Neuron (in vitro differentiated cells): Measurements from ENCODE around the gene ASB16.
A peak's percentile ranks its signal among the peaks of the same experiment; 100 is the strongest.

Experiments used
- H2AFZ ChIP-seq: one replicate; pipeline ENCODE4 v1.6.1; 2013; ENCODE audit warnings: low read depth, mild to moderate bottlenecking, inconsistent platforms, low read length, moderate library complexity
- H3K27me3 ChIP-seq: one replicate; pipeline ENCODE4 v1.6.1; 2013; ENCODE audit warnings: low read length; ENCODE audit not compliant: insufficient read depth
- H3K36me3 ChIP-seq: one replicate; pipeline ENCODE4 v1.6.1; 2013; ENCODE audit warnings: low read length; ENCODE audit not compliant: insufficient read depth
- H3K4me1 ChIP-seq: one replicate; pipeline ENCODE4 v1.6.1; 2013; ENCODE audit warnings: low read length; ENCODE audit not compliant: insufficient read depth
- H3K4me3 ChIP-seq: 2 replicates; pipeline ENCODE4 v1.5.1; 2013; ENCODE audit warnings: mild to moderate bottlenecking, low read length, moderate library complexity
- H3K9me3 ChIP-seq: one replicate; pipeline ENCODE4 v1.6.1; 2013; ENCODE audit warnings: low read length

Gene ASB16

GRCh38 chr17:44200478-44201155, 30.1 kb downstream of the ASB16 start:
- Histone ChIP-seq H3K36me3 (peaks cover 14% of the 10 kb centered on the region), H3K27me3 (no peaks in the 10 kb centered on the region), H2AFZ (peak overlapping the region; percentile 77), H3K9me3 (no peaks in the 10 kb centered on the region), H3K4me3 (peak overlapping the region; percentile 65), H3K4me1 (peaks cover 26% of the 10 kb centered on the region)

- Histone ChIP-seq H3K4me3 (no peak overlapping the region), H2AFZ (no peak overlapping the region), H3K36me3 (peaks cover 15% of the 10 kb centered on the region), H3K9me3 (no peaks in the 10 kb centered on the region), H3K27me3 (no peaks in the 10 kb centered on the region), H3K4me1 (peaks cover 18% of the 10 kb centered on the region)
Measured at GRCh38 chr17:44202756-44203155, 32.3 kb downstream of the ASB16 start.

GRCh38 chr17:44203731-44204440, 33.4 kb downstream of the ASB16 start:
- Histone ChIP-seq H3K9me3 (no peaks in the 10 kb centered on the region), H2AFZ (no peak overlapping the region), H3K4me3 (no peak overlapping the region), H3K4me1 (peaks cover 8% of the 10 kb centered on the region), H3K27me3 (no peaks in the 10 kb centered on the region), H3K36me3 (peaks cover 24% of the 10 kb centered on the region)

- H2AFZ ChIP-seq = no peak overlapping the region
- H3K27me3 ChIP-seq = no peaks in the 10 kb centered on the region
- H3K9me3 ChIP-seq = no peaks in the 10 kb centered on the region
- H3K36me3 ChIP-seq = peaks cover 29% of the 10 kb centered on the region
- peaks cover 8% of the 10 kb centered on the region for H3K4me1 ChIP-seq
- H3K4me3 ChIP-seq = no peak overlapping the region
Measured at GRCh38 chr17:44204441-44204882, 34.0 kb downstream of the ASB16 start.

DNA sequence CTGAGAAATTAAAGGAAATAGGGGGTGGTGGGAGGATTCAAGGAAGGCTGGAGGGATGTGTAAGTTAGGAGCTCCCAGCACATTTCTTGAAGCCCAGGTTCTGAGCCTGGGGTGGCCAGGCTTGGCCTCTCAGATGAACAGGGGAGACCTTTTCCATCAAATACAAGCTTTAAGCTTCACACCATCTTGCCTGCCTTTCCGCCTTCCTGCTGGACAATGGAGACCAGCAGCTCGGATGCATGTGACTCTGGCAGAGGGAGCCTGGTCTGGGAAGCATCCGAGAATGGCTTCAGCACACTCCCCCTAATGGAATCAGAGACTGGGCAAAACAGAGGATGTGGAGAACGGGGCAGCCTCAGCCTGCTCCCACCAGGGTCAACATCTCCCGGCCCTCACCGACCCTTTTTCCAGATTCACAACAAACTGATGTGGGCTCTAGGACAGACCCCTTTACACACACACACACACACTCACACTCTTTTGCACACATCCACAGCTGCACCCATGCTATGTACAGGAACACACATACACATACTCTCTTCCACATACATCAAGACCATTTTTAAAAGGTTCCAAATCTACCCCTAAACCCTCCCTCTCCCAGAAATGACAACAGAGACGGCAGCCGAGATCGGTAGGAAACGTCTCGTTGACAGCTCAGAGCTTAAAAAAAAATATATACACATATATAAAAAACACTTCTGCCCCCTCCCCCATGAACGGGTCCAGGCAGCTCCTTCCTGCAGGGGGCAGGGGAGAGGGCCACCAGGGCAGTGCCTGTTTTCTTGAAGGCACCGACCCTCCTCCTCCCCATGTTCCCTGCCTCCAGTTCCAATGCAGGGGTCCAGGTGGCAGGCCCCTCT, 35.7 kb downstream of the ASB16 start:
- Histone ChIP-seq H3K4me3 (no peak overlapping the region), H3K27me3 (no peaks in the 10 kb centered on the region), H3K4me1 (peaks cover under 1% of the 10 kb centered on the region), H3K9me3 (no peaks in the 10 kb centered on the region), H3K36me3 (peaks cover 45% of the 10 kb centered on the region), H2AFZ (no peak overlapping the region)

DNA sequence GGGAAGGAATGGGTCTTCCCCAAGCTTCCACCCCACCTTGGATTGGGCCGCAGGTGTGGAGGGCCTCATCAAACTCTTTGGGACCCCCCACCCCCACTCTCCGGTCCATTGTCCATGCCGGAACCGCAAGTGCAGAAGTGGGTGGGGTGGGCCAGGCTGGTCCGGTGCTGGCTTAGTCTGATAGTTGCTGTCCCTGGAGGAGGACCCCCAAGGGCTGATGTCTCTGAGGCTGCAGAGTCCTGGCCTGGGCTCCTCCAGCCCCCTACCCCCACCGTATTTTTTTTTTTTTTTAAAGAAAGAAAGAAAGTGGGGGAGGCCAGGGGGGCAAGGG, 36.3 kb downstream of the ASB16 start:
- Histone ChIP-seq H3K36me3 (peaks cover 51% of the 10 kb centered on the region), H3K9me3 (no peaks in the 10 kb centered on the region), H2AFZ (no peak overlapping the region), H3K4me3 (no peak overlapping the region), H3K27me3 (no peaks in the 10 kb centered on the region), H3K4me1 (no peaks in the 10 kb centered on the region)

- H3K9me3 ChIP-seq = no peaks in the 10 kb centered on the region
- no peak overlapping the region for H2AFZ ChIP-seq
- H3K36me3 ChIP-seq = peaks cover 52% of the 10 kb centered on the region
- no peaks in the 10 kb centered on the region for H3K4me1 ChIP-seq
- H3K27me3 ChIP-seq = no peaks in the 10 kb centered on the region
- no peak overlapping the region for H3K4me3 ChIP-seq
Measured at GRCh38 chr17:44207319-44207718, 36.8 kb downstream of the ASB16 start.

GRCh38 chr17:44207743-44208142, 37.2 kb downstream of the ASB16 start:
- no peak overlapping the region for H2AFZ ChIP-seq
- H3K36me3 ChIP-seq = peaks cover 56% of the 10 kb centered on the region
- H3K27me3 ChIP-seq = no peaks in the 10 kb centered on the region
- H3K9me3 ChIP-seq = no peaks in the 10 kb centered on the region
- H3K4me1 ChIP-seq = no peaks in the 10 kb centered on the region
- H3K4me3 ChIP-seq = no peak overlapping the region

DNA sequence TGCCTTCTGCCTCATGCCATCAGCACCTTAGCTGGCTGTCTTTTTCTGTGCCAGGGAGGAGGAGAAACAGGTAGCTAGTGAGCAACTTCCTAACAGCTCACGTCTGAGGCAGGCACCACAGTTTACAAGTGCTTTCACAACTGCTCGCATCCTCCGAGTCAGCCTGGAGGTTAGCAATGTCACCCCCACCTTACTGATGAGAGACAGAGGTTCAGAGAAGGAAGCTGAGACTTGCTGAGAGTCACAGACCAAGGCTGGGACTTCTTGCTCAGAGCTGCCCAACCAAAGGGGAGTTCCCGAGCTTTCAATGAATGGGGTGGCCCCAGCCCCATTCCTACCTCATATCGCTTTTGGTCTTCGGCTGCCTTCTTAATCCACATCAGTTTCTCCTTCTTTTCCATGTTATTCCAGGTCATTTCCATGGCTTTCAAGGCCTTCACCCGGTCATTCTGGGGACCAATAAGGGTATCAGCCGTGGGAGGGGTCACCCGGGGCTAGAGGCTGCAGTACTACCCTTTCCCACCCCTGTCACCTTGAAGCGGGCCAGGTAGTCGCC, 39.4 kb downstream of the ASB16 start:
- Histone ChIP-seq H2AFZ (no peak overlapping the region), H3K9me3 (no peaks in the 10 kb centered on the region), H3K4me1 (no peaks in the 10 kb centered on the region), H3K36me3 (peaks cover 76% of the 10 kb centered on the region), H3K27me3 (no peaks in the 10 kb centered on the region), H3K4me3 (no peak overlapping the region)

DNA sequence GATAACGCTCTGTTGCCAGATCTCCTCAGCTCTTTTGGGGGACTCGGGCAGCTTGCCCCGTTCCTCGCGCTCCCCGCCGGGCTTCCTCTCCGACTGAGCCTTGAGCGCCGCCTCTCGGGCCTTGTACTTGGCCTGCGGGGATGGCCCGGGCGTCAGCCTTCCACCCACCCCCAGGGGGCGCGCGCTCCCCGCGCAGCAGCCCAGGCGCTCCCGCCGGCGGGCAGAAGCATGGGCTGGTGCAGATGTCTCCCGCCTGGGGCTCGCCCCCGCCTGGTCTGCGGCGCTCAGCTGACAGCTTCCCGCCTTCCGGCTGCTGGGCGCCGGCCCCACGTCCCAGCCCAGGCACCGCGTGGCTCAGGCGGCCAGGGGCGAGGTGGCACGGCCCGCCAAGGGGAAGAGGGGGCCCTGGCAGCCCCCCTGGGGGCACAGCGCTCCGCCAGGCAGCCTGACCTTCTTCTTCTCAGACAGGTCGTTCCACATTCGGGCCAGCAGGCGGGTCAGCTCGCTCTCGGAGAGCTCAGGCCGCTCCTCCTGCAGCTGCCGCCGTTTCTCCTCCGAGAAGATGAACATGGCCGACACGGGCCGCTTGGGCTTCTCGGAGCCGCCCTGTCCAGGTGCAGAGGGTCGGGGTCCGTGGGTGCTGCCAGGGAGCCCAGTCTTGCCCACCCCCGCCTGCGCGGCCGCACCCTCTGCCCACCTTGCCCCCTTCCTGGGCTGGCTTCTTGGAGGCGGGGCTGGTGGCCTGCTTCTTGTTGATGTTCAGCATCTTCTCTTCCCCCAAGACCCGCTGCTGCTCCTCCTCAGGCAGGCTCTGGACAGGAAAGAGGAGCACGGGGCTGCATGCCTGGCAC, 40.1 kb downstream of the ASB16 start:
- Histone ChIP-seq H3K27me3 (no peaks in the 10 kb centered on the region), H2AFZ (no peak overlapping the region), H3K36me3 (peaks cover 83% of the 10 kb centered on the region), H3K9me3 (no peaks in the 10 kb centered on the region), H3K4me3 (no peak overlapping the region), H3K4me1 (no peaks in the 10 kb centered on the region)

DNA sequence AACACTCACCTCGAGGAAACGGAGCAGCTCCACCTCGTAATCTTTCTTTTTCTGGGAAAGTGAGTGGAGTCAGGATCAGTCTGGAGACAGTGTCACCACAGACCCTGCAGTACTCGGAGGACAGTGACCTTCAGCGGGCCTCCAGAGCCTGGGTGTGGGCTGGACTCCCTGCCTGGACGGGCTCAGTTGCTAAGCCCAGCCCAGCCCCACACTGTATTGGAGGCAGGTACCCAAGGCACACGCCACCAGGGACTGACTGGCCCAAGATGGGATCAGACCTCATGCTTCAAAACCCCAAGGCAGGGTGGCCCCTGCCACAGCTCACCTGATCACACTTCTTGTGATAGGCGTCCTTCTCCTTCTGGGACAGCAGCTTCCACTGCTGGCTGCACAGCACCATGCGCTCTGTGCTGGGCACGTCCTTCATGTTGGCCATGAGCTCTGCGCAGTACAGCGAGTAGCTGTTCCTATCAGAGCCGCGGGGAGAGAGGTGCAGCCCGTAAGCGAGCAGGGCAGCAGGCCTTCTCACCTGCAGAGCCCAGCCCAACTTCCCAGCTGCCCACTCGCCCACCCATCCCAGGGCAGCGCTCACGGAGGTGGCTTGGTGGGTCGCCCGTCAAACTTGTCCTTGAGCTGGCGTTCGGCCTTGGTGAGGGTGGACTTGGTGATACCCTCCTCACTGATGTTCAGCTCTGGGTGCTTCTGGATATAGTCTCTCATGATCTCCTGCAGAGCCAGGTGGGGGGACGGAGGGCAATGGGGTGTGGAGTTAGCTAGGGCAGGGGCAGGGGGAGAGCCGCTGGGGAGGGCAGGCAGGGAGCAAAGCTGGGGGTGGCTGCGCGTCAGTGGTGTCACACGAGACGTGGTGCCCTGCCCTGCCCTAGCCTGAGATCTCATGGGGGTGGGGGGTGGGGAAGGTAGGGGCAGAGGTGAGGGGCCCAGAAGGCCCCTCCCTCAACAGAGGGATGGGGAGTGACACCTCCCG, 41.1 kb downstream of the ASB16 start:
- Histone ChIP-seq H2AFZ (no peak overlapping the region), H3K4me1 (no peaks in the 10 kb centered on the region), H3K4me3 (no peak overlapping the region), H3K27me3 (no peaks in the 10 kb centered on the region), H3K9me3 (no peaks in the 10 kb centered on the region), H3K36me3 (peaks cover 90% of the 10 kb centered on the region)
